Activated T-cell treated with anti-CD3 and anti-CD28 coated beads, Interleukin-2, amount 50 U/mL, for 4 hours (primary cell): ENCODE measurements around the gene USP24. TPM values are rescaled to one million over a fixed set of nuclear protein-coding genes. Genes with fewer than 3 reads are reported as not detected.
"Not testable (repeated sequence)": the region's sequence is repeated elsewhere in the genome, so short reads cannot be mapped to it uniquely, and the experiment has no call there.

Source experiments
- ATAC-seq, 2 donors: fragments of 200-7000 bp; cut with Tn5 transposase; one replicate each; pipeline ENCODE4 v1.10.0; 2021
- DNase-seq: peaks from one replicate; pipeline ENCODE4 v3.0.0-alpha.2; 2020
- H3K27me3 Mint-ChIP-seq: one replicate; pipeline ENCODE4 v1.8.0; 2021; ENCODE audit warnings: low read depth, mixed read lengths
- H3K36me3 Mint-ChIP-seq: one replicate; pipeline ENCODE4 v1.8.0; 2022; ENCODE audit warnings: mixed read lengths; ENCODE audit not compliant: insufficient read depth
- H3K4me1 Mint-ChIP-seq: one replicate; pipeline ENCODE4 v1.8.0; 2021; ENCODE audit warnings: low read depth, mixed read lengths
- H3K4me3 Mint-ChIP-seq: one replicate; pipeline ENCODE4 v1.8.0; 2021; ENCODE audit warnings: mild to moderate bottlenecking, moderate library complexity, mixed read lengths
- H3K9me3 Mint-ChIP-seq: one replicate; pipeline ENCODE4 v1.8.0; 2021; ENCODE audit warnings: mixed read lengths
- total RNA-seq, 3 donors: library from RNA; stranded (reverse); gene quantifications; one replicate each; pipeline ENCODE4 v1.2.1, GENCODE V29; 2021

The USP24 gene
- total RNA-seq, 3 donors from 2014 or later, result 42.1 to 44.0 (median 43.9) TPM

DNA sequence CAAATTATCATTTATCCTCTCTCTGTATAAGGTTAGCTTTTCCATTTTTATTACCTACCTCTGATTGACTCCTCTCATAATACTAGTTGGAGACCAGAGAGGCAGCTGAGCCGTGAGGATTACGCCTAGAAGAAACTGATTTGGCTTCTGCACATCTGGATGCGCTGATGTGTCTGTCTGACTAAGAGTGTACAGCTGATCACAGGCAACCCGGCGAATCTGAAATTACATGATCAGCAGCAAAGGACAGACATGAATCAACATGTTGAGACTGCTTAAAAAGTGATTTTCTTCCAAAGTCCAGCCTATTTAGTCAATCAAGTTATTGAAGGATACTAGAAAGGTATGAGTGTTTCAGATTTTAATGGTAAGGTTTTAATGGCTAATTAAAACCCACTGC, 94.6 kb downstream of the USP24 start:
- Mint-ChIP-seq H3K36me3 (peaks cover 71% of the 10 kb centered on the region), H3K27me3 (no peaks in the 10 kb centered on the region), H3K9me3 (no peaks in the 10 kb centered on the region), H3K4me3 (no peak overlapping the region), H3K4me1 (peaks cover 11% of the 10 kb centered on the region)
- DNase-seq, result no peak
- ATAC-seq, result no peak

DNA sequence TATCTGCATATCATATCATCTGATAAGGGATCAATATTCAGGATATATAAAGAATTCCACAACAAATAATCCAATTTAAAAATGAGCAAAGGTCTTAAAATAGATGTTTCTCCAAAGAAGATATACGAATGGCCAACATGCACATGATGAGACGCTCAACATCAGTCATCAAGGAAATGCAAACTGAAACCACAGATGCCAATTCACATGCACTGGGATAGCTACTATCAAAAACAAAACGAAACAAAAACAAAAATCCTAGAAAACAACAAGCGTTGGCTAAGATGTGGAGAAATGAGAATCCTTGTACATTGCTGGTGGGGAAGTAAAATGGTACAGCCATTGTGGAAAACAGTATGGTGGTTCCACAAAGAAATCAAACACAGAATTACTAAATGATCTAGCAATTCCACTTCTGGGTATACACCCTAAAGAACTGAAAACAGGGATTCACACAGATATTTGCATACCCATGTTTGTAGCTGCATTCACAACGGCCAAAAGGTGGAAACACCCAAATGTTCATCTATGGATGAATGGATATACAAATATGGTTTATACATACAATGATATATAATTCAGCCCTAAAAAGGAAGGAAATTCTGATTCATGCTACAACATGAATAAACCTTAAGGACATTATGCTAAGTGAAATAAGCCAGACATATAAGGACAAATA, 96.4 kb downstream of the USP24 start:
- H3K4me1 Mint-ChIP-seq, result peaks cover 11% of the 10 kb centered on the region
- H3K36me3 Mint-ChIP-seq, result peaks cover 71% of the 10 kb centered on the region
- no peaks in the 10 kb centered on the region for H3K9me3 Mint-ChIP-seq
- no peak overlapping the region for H3K4me3 Mint-ChIP-seq
- DNase-seq, result no peak
- no peaks in the 10 kb centered on the region for H3K27me3 Mint-ChIP-seq
- no peak for ATAC-seq

GRCh38 chr1:55117941-55118340, 97.2 kb downstream of the USP24 start:
- ATAC-seq, result no peak
- peaks cover 11% of the 10 kb centered on the region for H3K4me1 Mint-ChIP-seq

DNA sequence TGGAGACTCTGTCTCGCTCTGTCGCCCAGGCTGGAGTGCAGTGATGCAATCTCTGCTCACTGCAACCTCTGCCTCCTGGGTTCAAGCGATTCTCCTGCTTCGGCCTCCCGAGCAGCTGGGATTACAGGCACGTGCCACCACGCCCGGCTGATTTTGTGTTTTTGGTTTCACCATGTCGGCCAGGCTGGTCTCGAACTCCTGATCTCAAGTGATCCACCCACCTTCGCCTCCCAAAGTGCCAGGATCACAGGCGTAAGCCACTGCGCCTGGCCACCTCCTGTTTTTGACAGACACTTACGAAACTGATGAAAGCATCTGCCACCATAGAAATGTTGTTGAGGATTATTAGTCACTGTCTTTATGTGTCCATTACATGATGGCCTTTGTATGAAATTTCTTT, 106.2 kb downstream of the USP24 start:
- ATAC-seq, result not testable (repeated sequence)
- peaks cover 60% of the 10 kb centered on the region for H3K36me3 Mint-ChIP-seq

More at GRCh38 chr1:55117941-55118340, 97.2 kb downstream of the USP24 start:
- DNase-seq, result no peak
- Mint-ChIP-seq H3K4me3 (no peak overlapping the region), H3K9me3 (peaks cover under 1% of the 10 kb centered on the region), H3K36me3 (peaks cover 76% of the 10 kb centered on the region), H3K27me3 (no peaks in the 10 kb centered on the region)

GRCh38 chr1:55107101-55107500, 108.1 kb downstream of the USP24 start:
- no peaks in the 10 kb centered on the region for H3K27me3 Mint-ChIP-seq
- DNase-seq (no peak), ATAC-seq (no peak)
- H3K9me3 Mint-ChIP-seq, result no peaks in the 10 kb centered on the region
- H3K4me1 Mint-ChIP-seq, result no peaks in the 10 kb centered on the region
- no peak overlapping the region for H3K4me3 Mint-ChIP-seq
- peaks cover 47% of the 10 kb centered on the region for H3K36me3 Mint-ChIP-seq

More for the DNA sequence above, 106.2 kb downstream of the USP24 start:
- not testable (repeated sequence) for H3K4me3 Mint-ChIP-seq, H3K4me1 Mint-ChIP-seq, H3K9me3 Mint-ChIP-seq, DNase-seq, H3K27me3 Mint-ChIP-seq

DNA sequence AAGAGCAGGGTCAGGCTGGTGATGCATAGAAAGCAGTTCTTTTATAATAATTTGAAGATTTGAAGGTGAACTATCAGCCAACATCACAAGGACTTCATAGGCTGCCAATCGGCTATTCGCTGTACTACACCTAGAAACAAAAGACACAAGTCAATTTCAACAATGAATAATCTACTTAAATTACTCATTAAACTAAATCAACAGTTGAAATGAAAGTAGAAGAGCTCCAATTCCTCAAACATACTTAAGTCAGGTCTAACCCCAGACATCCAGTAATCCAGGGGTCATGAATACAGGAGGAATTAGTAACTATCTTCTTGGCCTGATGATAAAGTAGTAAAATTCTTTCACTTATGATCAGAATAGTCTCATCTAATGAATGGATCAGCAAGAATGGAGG, 111.3 kb downstream of the USP24 start:
- H3K36me3 Mint-ChIP-seq, result peaks cover 43% of the 10 kb centered on the region
- no peaks in the 10 kb centered on the region for H3K4me1 Mint-ChIP-seq
- ATAC-seq (no peak), DNase-seq (no peak)
- no peaks in the 10 kb centered on the region for H3K27me3 Mint-ChIP-seq
- no peaks in the 10 kb centered on the region for H3K9me3 Mint-ChIP-seq
- H3K4me3 Mint-ChIP-seq, result no peak overlapping the region

GRCh38 chr1:55095095-55095494, 120.1 kb downstream of the USP24 start:
- Mint-ChIP-seq H3K4me3 (no peak overlapping the region), H3K27me3 (no peaks in the 10 kb centered on the region), H3K4me1 (no peaks in the 10 kb centered on the region), H3K36me3 (peaks cover 57% of the 10 kb centered on the region), H3K9me3 (no peaks in the 10 kb centered on the region)
- no peak for ATAC-seq
- no peak for DNase-seq

- no peaks in the 10 kb centered on the region for H3K9me3 Mint-ChIP-seq
- H3K4me1 Mint-ChIP-seq, result peaks cover 2% of the 10 kb centered on the region
- no peak overlapping the region for H3K4me3 Mint-ChIP-seq
- ATAC-seq, result no peak
- H3K36me3 Mint-ChIP-seq, result peaks cover 58% of the 10 kb centered on the region
- no peaks in the 10 kb centered on the region for H3K27me3 Mint-ChIP-seq
- no peak for DNase-seq
These were observed 122.7 kb downstream of the USP24 start for GRCh38 chr1:55092475-55092874.

GRCh38 chr1:55089683-55090082, 125.5 kb downstream of the USP24 start:
- no peak overlapping the region for H3K4me3 Mint-ChIP-seq
- H3K27me3 Mint-ChIP-seq, result no peaks in the 10 kb centered on the region
- H3K9me3 Mint-ChIP-seq, result no peaks in the 10 kb centered on the region
- H3K36me3 Mint-ChIP-seq, result peaks cover 53% of the 10 kb centered on the region
- ATAC-seq (no peak), DNase-seq (no peak)
- H3K4me1 Mint-ChIP-seq, result peaks cover 2% of the 10 kb centered on the region

DNA sequence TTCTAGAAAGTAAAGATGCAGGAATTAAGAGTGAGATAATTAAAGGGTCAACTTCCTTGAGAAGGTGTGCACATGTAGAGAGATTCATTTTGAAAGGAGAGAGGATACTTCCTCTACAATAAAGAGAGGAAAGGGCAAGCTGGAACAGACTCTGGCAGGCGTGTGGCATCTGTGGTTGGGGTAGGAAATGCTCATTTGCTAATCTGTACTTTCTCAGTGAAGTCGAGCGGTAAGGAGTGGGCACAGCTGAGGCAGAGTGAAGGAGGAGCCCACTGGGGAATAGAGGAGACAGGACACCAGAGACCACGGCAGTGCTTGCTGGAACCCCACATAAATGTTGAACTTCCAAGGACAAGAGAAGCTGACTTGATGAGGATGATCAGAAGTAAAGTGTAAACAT, 126.8 kb downstream of the USP24 start:
- Mint-ChIP-seq H3K27me3 (no peaks in the 10 kb centered on the region), H3K9me3 (no peaks in the 10 kb centered on the region), H3K4me1 (peaks cover 2% of the 10 kb centered on the region), H3K36me3 (peaks cover 51% of the 10 kb centered on the region), H3K4me3 (no peak overlapping the region)
- DNase-seq (no peak), ATAC-seq (no peak)

DNA sequence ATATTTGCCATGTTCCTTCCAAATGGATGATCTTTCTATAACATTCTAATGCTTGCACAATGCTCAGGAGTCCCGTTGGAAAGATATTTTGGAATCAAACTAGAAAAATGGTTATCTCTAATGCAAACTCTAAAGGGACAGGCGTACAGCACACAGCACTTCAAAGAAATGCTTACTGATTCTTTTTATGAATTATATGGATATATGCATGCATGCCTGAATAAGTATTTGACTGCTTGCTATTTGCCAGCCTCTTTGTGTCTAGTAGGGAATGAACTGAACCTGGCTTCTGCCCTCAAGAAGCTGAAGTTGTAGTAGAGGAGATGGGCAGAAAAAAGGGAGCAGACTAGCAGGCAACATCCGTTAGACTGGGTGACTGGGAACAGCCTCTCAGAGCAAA, 127.7 kb downstream of the USP24 start:
- no peaks in the 10 kb centered on the region for H3K27me3 Mint-ChIP-seq
- H3K36me3 Mint-ChIP-seq, result peaks cover 54% of the 10 kb centered on the region
- no peak overlapping the region for H3K4me3 Mint-ChIP-seq
- H3K9me3 Mint-ChIP-seq, result no peaks in the 10 kb centered on the region
- ATAC-seq, result no peak
- no peak for DNase-seq
- peaks cover 2% of the 10 kb centered on the region for H3K4me1 Mint-ChIP-seq

DNA sequence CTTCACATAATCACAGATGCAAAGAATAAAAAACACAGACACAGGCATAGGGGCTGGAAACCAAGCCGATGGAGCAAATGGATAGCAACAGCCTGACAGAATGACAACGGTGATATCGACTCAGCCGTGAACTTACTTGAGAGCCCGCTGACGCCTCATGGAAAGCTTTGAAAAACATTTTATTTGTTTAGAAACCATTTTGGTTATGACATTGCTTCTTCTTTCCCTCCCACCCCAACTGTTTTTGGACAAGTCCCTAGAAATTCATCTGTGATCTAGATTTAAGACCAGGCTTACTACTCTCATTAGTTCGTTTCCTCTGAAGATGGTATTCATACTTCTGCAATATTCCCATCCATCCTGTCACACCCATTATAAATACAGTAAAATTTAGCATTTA, 130.9 kb downstream of the USP24 start:
- no peak for ATAC-seq
- H3K9me3 Mint-ChIP-seq, result no peaks in the 10 kb centered on the region
- H3K36me3 Mint-ChIP-seq, result peaks cover 54% of the 10 kb centered on the region
- no peak overlapping the region for H3K4me3 Mint-ChIP-seq
- H3K4me1 Mint-ChIP-seq, result peaks cover 2% of the 10 kb centered on the region
- no peaks in the 10 kb centered on the region for H3K27me3 Mint-ChIP-seq
- no peak for DNase-seq

DNA sequence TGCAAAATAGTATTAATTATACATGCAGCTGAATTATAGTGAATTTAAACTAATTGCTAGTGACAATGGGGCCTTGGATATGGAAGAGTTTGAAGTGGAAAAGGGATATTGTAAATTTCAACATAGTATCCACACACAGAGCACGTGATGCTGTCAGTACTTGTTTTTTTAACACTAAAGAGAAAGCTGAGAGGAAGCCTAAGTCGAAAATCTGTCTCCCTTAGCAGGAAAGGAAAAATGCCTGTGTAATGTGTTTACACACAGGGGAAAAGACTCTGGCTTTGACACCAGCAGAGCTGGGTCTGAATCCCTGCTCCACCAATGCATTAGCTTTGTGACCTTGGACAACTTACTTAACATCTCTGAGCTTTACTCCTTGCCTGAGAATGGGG, 133.3 kb downstream of the USP24 start:
- no peaks in the 10 kb centered on the region for H3K9me3 Mint-ChIP-seq
- ATAC-seq (no peak), DNase-seq (no peak)
- H3K4me1 Mint-ChIP-seq, result no peaks in the 10 kb centered on the region
- H3K36me3 Mint-ChIP-seq, result peaks cover 48% of the 10 kb centered on the region
- H3K4me3 Mint-ChIP-seq, result no peak overlapping the region
- no peaks in the 10 kb centered on the region for H3K27me3 Mint-ChIP-seq

GRCh38 chr1:55081188-55081904, 133.8 kb downstream of the USP24 start:
- H3K4me1 Mint-ChIP-seq, result no peaks in the 10 kb centered on the region
- no peaks in the 10 kb centered on the region for H3K27me3 Mint-ChIP-seq
- H3K4me3 Mint-ChIP-seq, result no peak overlapping the region
- ATAC-seq, result no peak
- DNase-seq, result no peak
- no peaks in the 10 kb centered on the region for H3K9me3 Mint-ChIP-seq
- peaks cover 49% of the 10 kb centered on the region for H3K36me3 Mint-ChIP-seq

GRCh38 chr1:55079651-55080050, 135.5 kb downstream of the USP24 start:
- Mint-ChIP-seq H3K36me3 (peaks cover 51% of the 10 kb centered on the region), H3K27me3 (no peaks in the 10 kb centered on the region), H3K9me3 (no peaks in the 10 kb centered on the region), H3K4me1 (no peaks in the 10 kb centered on the region), H3K4me3 (no peak overlapping the region)
- DNase-seq (no peak), ATAC-seq (no peak)
